GM04503 (cell line): ENCODE results near the gene MAMDC2.
"Not testable (repeated sequence)": the region's sequence is repeated elsewhere in the genome, so short reads cannot be mapped to it uniquely, and the experiment has no call there.

Source experiments
- DNase-seq: peaks from one replicate; pipeline ENCODE4 v3.0.0-alpha.2; 2012; ENCODE audit warnings: low read depth

The MAMDC2 gene

GRCh38 chr9:70204743-70205142 is 161.1 kb downstream of the MAMDC2 start:
- DNase-seq = not testable (repeated sequence)

DNA sequence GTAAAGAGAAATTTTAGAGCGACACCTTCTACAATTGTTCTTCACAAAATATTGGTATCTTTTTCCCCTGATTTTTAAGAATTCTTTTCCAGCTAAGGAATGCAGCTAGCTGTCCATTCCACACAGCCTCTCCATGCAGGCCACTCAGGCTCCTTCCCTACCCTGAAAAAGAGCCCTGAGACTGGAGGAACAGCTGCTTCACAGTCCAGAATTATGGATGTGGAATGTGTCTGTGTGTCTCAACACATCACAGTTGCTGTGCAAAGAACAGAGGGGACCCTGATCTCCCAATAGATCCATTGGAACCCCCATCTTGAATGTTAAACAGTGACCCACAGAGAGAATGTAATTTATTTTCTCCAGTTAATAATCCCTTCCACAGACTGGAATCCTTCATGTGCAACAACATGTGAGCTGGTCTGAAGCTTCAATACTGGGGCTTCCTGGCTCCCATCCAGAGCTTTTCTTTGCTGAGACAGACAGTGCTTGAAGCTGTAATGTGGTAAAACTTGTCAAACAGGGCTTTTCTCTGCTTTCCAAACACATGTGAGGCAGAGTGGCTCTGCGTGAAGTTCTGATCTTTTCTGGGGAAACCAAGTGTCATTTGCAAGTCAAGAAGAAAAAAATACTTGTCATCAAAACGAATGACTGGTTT is 161.8 kb downstream of the MAMDC2 start:
- DNase-seq = no peak

DNA sequence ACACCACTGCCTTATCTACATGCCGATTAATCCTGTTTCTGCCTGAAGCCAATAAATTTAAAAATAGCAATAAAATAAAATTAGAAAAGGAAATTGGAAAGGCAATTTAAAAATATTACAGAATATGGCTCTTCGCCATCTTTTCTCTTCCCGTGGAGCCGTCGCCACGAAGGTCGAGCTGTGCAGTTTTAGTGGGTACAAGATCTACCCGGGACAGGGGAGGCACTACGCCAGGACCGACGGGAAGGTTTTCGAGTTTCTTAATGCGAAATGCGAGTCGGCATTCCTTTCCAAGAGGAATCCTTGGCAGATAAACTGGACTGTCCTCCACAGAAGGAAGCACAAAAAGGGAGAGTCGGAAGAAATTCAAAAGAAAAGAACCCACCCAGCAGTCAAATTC is 173.4 kb downstream of the MAMDC2 start:
- DNase-seq = no peak

DNA sequence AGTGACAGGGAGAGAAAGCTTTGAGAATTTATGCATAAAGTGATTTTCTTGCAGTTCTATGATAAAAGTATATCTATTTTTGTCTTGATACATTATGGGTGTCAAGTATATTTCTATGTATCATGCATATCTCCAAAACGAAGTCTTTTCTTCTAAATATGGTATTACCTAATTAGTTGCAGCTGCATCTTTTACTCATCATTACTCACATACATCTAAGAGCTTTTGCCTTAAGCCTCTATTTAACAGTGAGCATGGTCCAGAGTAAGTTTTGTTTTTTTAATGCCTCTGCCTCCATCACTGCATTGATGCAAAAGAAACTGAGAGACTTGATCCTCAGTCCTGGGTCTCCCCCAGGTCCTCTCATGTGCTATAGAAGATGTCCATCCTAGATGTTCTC is 175.1 kb downstream of the MAMDC2 start:
- peak; percentile 26 for DNase-seq

- DNase-seq = peak; percentile 21
Observed at GRCh38 chr9:70220216-70220615, 176.6 kb downstream of the MAMDC2 start.

DNA sequence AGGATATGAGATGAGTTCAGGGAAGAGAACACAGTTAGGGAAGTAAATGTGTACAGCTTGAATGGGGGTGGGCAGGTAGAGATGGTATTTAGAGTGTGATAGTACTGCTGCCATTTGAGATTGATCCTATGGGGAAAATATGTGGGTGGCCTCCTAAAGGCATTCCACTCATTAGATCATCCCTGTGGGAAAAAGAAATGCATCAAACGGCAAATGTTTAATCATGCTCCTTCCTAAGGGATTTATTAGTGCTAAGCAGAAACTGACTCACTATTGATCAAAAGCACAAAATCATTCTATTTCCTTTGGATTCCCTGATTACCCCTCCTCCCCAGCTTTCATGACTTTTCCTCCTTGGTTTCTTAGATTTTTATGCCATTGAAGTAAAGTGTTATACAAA is 178.7 kb downstream of the MAMDC2 start:
- no peak for DNase-seq

GRCh38 chr9:70228118-70228517 is 184.5 kb downstream of the MAMDC2 start:
- no peak for DNase-seq

DNA sequence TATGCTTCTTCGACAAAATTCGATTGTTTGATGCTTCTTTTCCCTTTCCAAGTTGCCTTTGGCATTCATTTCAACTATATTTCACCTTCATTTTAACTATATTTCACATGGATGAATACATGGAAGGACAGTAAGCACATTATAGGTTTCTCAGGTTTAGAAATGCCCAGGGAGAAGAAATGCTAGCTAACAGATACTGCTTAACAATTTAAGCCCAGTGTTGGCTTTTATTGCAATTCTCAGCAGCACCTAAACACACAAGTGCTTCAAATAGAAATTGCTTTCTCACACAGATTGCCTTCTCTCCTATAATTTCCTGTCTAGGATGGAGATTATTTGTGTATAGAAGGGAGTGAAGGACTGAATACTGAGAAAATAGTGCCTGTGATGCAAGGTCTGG is 185.0 kb downstream of the MAMDC2 start:
- DNase-seq = no peak

DNA sequence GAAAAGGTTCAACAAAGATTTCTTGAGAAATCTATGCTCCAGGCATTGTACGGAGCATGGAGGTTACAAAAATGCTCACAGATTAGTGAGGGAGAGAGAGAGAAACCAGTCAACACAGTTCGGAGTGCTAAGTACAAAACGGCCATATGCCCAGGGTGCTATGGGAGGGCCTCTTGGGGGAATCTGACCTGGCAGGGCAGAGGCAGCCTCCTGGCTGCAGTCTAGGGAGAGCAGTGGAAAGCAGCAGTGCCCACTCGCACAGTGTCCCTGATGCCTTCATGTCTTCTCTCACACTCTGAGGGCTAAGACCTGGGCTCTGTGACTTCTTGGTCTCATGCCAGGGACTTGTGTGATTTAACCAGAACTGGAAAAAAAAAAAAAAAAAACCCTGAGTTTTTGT is 185.4 kb downstream of the MAMDC2 start:
- no peak for DNase-seq

DNA sequence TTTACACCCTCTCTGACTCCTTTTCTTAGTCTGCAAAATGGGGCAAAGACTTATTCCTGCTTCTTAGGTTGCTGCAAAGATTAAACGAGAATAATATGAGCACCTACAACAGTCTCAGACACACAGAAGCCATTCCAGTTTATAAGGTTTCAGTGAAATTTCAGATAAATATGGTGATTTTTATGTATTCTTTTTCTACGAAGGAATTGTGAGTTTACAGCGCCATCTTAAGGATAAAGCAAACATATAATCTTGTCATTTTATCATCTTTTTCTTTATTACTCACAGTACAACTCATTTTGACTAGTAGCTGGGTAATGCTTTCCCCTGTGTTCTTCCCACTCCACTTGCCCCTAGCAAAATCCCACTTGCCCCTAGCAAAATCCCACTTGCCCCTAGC is 185.9 kb downstream of the MAMDC2 start:
- no peak for DNase-seq

DNA sequence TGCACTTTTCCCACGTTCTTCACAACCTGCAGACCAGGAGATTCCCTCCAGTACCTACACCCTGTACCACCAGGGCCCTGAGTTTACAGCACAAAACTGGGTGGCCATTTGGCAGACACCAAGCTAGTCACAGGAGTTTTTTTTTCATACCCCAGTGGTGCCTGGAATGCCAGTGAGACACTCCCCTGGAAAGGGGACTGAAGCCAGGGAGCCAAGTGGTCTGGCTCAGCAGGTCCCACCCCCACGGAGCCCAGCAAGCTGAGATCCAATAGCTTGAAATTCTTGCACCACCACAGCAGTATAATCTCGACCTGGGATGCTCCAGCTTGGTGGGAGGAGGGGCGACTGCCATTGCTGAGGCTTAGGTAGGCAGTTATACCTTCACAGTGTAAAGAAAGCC is 188.8 kb downstream of the MAMDC2 start:
- no peak for DNase-seq

- DNase-seq = not testable (repeated sequence)
Observed at GRCh38 chr9:70234208-70234607, 190.6 kb downstream of the MAMDC2 start.

GRCh38 chr9:70245952-70246351 is 202.3 kb downstream of the MAMDC2 start:
- not testable (repeated sequence) for DNase-seq

GRCh38 chr9:70250221-70250620 is 206.6 kb downstream of the MAMDC2 start:
- DNase-seq = no peak

- DNase-seq = no peak
Observed at GRCh38 chr9:70255486-70255885, 211.8 kb downstream of the MAMDC2 start.

DNA sequence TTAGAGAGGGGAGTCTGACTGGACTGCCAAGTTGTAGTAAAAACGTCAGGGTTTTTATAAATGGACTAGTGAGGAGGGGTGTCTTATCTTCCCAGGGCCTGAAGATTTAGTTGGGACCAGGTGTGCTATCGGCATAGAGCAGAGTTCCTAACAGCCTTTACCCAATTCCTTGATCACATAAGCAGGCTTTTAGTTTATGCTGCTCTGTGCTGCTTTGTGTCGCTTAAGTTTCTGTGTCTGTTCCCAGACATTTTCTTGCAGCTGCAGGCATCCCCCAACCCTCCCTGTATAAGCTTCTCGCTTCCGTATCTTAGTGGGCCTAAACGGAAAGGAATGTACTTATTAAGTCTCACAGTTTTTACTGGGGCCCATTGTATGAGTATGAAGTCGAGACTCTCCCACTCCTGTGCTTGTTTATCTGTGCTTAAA is 212.5 kb downstream of the MAMDC2 start:
- no peak for DNase-seq

DNA sequence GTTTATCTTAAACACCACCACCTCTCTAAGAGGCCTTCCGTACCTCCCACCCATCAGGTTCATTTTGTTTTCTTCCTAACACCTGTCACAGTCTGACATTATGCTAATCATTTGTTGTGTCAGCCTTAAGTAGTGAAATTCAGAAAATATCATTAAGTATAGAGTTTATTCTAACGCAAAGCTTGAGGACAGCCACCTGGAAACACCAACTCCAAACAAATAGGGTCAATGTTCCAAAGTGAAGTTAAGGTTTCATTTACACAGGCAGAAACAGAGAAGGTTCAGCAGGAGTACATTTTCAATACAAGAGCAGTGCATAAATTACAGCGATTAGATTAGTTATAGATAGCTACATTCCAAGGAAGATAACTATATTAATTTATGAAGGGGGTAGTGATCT is 213.9 kb downstream of the MAMDC2 start:
- DNase-seq = no peak

DNA sequence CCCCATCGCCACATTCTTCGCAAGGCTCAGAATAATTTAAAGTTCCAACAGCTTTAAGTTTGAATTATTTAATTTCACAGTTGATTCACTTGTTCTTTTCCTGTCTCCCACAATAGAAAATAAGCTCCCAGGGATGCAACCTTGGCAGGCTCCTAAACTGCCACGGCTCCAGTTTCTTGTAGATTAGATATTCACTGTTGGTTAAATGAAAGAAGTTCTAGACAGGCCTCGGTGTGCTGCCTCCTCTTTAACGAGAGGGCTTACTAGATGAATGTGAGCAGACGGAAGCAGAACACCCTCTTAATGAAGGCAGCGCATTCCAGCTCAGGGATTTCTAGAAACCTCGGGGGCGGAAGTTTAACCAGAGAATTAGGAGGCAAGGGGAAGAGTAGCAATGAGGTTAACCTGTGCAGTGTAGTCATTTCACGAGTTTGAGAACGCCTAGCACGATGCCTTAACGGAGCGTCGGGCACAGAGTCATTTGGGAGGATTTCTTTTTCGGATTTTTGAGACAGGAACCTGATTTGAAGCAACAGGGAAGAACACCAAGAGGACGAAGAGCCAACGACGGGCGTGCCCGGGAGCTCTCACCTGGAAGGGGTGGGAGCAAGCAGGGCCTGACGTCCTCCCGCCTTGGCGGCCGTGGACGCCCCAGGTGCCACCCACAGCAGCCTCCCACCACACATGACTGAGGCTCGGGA is 214.5 kb downstream of the MAMDC2 start:
- DNase-seq = peak; percentile 12

- DNase-seq = peak; percentile 59
Observed at GRCh38 chr9:70258692-70259511, 215.3 kb downstream of the MAMDC2 start, which contains the start of gene SMC5. Gene SMC5 (plus strand): TSS chr9:70258978. CDS start chr9:70259079, 101 bp downstream.

- DNase-seq = no peak
Observed at GRCh38 chr9:70259512-70259802, 215.8 kb downstream of the MAMDC2 start.

- DNase-seq = no peak
Observed at GRCh38 chr9:70260007-70260443, 216.4 kb downstream of the MAMDC2 start.

DNA sequence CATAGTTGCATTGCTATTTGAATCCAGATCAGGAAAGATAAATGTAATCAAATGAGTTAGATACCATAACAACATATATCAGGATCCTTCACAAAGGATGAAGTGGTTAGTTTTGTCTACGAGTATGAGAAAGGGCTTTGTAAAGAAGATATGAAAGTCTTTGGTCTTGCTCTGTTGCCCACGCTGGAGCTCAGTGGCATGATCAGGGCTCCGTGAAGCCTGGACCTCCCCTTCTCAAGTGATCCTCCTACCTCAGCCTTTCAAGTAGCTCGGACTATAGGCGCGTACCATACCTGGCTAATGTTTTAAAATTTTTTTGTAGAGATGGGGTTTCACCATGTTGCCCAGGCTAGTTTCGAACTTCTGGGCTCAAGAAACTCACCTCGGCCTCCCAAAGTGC is 217.0 kb downstream of the MAMDC2 start:
- DNase-seq = no peak
